GM20000 (cell line): ENCODE data around the gene SLC66A3.

Experiments
- DNase-seq: peaks from one replicate; pipeline ENCODE4 v3.0.0; 2012; ENCODE audit warnings: low spot score
- TF ChIP-seq, protein P1 (sequence below): IDR thresholded peaks from 2 replicates; pipeline ENCODE4 v1.5.1; 2012; ENCODE audit warnings: mild to moderate bottlenecking, control low read depth; ENCODE audit errors: extremely low read depth, missing control alignments

Gene SLC66A3

DNA sequence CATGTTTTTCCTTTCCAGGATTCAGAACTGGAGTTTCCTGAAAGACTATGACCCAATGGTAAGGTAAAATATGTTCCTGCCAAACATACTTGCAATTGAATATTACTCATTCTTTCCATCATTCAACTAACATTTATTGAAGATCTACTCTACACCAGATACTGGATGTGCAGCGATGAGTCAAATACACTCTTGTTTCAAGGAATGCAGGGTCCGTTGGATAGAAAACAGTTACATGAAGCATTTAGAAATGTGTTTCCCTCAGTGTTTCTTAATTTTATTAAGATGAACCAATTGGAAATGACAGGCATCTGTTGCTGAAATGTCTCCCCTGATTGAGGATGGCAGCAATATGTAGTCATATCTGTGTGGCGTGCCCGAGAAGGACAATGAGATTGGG, 14.8 kb upstream of the SLC66A3 start:
- TF ChIP-seq, protein P1, sequence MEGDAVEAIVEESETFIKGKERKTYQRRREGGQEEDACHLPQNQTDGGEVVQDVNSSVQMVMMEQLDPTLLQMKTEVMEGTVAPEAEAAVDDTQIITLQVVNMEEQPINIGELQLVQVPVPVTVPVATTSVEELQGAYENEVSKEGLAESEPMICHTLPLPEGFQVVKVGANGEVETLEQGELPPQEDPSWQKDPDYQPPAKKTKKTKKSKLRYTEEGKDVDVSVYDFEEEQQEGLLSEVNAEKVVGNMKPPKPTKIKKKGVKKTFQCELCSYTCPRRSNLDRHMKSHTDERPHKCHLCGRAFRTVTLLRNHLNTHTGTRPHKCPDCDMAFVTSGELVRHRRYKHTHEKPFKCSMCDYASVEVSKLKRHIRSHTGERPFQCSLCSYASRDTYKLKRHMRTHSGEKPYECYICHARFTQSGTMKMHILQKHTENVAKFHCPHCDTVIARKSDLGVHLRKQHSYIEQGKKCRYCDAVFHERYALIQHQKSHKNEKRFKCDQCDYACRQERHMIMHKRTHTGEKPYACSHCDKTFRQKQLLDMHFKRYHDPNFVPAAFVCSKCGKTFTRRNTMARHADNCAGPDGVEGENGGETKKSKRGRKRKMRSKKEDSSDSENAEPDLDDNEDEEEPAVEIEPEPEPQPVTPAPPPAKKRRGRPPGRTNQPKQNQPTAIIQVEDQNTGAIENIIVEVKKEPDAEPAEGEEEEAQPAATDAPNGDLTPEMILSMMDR, result no peak
- DNase-seq, result no peak

GRCh38 chr2:11141319-11141718, 13.9 kb upstream of the SLC66A3 start:
- TF ChIP-seq, protein P1, result no peak
- DNase-seq, result no peak

DNA sequence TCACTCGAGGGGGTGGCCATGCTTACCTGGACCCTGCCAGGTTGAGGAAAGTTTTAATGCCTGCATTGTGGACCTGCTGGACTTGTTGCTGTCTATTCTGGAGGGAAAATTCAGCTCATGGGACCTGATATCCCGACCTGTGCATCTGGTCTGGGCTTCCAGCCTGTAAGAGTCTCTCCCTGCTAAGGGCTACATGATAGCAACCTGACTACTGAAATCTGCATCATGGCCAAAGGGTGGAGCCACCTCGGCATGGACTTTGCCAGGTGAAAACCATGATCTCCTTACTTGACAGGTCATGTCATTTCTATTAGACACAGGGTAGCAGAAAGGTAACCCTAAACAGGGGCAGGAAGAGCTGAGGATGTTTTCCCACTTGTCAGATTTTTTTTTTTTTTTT, 12.9 kb upstream of the SLC66A3 start:
- TF ChIP-seq, protein P1, result no peak
- DNase-seq, result no peak

DNA sequence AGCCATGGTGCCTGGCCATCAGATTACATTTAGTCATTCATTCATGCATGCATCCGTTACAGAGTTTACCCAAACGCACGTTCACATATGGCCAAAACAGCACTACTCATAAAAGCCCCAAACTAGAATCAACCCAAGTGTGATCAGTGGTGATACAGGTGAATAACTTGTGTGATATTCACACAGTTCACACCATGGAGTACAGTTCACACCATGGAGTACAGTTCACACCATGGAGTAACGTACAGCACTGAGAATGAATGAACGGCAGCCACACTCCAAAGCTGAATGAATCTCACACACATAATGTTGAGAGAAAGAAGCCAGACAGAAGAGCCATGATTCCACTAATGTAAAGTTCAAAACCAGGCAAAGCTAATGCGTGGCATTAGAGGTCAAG, 12.3 kb upstream of the SLC66A3 start:
- TF ChIP-seq, protein P1, result no peak
- no peak for DNase-seq

DNA sequence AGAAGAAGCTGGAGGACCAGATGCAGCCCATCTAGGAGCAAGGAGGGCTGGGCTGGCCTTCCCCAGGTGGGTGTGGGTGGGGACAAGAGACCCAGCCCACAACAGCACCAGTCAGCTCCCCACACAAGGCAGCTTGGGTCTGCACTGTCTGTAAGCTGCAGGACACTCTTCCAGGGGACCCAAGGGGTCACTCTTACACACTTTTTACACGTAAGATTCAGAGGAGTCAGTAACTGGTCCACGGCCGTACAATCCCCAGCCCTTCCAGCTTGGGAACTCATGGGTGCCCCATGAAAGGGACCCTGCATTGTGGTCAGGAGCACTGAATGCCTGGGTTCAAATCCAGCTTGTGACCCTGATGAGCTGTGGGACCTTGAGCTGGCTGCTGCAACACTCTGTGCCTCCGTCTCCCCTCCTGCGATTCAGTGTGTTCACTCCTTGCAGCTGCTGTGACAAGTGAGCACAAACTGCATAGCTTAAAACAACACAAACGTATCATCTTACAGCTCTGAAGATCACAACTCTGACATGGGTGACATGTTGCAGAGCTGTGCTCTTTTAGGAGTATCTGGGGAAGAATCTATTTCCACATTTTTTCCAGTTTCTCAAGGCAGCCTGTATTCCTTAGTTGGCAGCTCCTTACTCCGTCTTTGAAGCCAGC, 11.1 kb upstream of the SLC66A3 start:
- no peak for DNase-seq
- TF ChIP-seq, protein P1, result no peak

GRCh38 chr2:11144738-11145079, 10.6 kb upstream of the SLC66A3 start:
- TF ChIP-seq, protein P1, result no peak
- DNase-seq, result no peak

- no peak for DNase-seq
- TF ChIP-seq, protein P1, result no peak
Measured at GRCh38 chr2:11145350-11145749, 9.9 kb upstream of the SLC66A3 start.
